ENCODE data around the gene AFM. TPM values are rescaled to one million over a fixed set of nuclear protein-coding genes. Genes with fewer than 3 reads are reported as not detected.

Gene AFM
- total and polyA plus RNA-seq, 2 of the 8 experiments (the other 6 are each of a cell fraction or from before 2014, with no cell fraction given), result not detected

DNA sequence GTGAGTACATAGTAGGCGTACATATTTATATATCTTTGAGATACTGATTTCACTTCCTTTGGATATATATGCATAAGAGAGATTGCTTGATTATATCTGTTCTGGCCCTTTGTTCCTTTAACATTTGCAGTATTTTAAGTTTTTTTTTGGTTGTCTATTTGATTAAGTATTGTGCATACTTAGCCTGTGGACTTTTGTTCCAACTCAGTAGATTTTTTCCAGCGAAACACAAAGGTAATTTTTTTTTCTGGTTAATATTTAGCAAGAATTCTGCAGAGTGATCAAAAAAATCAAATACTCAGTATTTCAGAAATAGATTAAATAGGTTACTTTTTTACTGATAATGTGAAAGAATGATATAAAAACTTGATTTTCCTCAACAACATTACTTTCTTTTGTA, at the start of gene AFM (continued):
- TF ChIP-seq, protein P1, sequence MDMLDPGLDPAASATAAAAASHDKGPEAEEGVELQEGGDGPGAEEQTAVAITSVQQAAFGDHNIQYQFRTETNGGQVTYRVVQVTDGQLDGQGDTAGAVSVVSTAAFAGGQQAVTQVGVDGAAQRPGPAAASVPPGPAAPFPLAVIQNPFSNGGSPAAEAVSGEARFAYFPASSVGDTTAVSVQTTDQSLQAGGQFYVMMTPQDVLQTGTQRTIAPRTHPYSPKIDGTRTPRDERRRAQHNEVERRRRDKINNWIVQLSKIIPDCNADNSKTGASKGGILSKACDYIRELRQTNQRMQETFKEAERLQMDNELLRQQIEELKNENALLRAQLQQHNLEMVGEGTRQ (IDR thresholded peaks at IDR 0.05; ENCODE audit: low read length), result no peak
- TF ChIP-seq NANOG (IDR thresholded peaks at IDR 0.05; ENCODE audit: insufficient read depth, low read depth, low read length, poor library complexity, severe bottlenecking) (no peak), JUN (IDR thresholded peaks at IDR 0.05; ENCODE audit: low read depth, low read length) (no peak), RFX5 (IDR thresholded peaks at IDR 0.05; ENCODE audit: borderline replicate concordance, low read depth, low read length) (no peak), POLR2AphosphoS5 (IDR thresholded peaks at IDR 0.05; ENCODE audit: low read depth, low read length) (no peak)
